ENCODE results near the gene EHD4. TPM values are rescaled to one million over a fixed set of nuclear protein-coding genes. Genes with fewer than 3 reads are reported as not detected.

EHD4 gene
- total RNA-seq, 1 donor from 2014 or later, result 42.6 TPM

DNA sequence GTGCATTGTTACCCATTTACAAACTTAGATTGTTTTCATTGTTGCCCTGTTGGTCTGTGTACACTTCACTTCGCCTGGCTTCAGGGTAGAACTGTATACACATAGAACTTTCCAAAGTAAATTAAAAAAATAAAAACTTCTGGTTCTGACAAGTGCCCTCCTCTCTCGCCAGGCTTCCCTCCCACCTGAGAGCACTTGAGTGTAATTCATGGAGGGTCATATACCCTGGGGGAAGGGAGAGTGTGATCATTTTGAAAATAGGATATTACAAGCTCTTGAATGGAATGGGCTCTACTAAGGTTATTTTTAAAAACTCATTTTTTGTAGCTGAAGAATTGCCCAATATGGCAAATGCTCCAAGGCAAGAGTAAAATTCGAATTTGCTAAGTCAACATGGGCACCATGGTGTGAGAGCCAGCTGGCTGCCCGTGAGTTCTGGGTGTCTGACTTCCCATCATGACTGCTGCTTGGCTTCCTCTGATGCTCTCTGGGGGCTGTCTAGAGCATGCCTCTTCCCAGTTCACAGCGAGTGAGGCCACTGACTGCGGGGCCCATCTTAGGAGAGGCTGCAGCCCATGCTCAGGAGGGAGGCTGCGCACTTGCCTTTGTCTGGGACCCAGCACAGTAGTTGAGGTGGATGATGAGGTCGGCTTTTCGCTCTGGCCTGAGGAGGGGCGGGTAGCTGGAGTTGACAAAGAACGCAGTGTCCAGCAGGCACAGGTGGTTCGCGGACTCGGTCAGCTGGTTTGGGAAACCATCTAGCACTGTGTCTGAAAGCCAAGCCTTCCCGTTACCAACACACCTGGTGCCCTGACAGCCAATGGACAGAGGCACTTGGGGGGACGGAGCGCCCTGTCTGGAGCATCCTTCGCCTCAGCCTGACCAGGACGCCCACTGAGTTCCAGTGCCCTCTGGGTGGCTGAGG is 13.1 kb upstream of the EHD4 start:
- Mint-ChIP-seq H3K4me1 (no peaks in the 10 kb centered on the region), H3K27ac (no peak overlapping the region), H3K36me3 (ENCODE audit: low read depth) (no peaks in the 10 kb centered on the region), H3K4me3 (no peak overlapping the region), H3K9me3 (no peaks in the 10 kb centered on the region), H3K27me3 (peaks cover 10% of the 10 kb centered on the region)
- DNase-seq (no peak), ATAC-seq (ENCODE audit: low read depth) (no peak)
- intact Hi-C loops (cut with micrococcal nuclease), result loop anchor here (5.0 kb wide), 1 partner anchor 213 kb away; the partner anchor contains the start of gene MAPKBP1
- ChIA-PET CTCF (interaction anchor here (1.6 to 2.0 kb wide), 2 partner anchors 75 to 99 kb away, joined by 4 read pairs; no protein-coding TSS in a partner anchor), POLR2A (no interaction called here)
- TF ChIP-seq, protein P1, sequence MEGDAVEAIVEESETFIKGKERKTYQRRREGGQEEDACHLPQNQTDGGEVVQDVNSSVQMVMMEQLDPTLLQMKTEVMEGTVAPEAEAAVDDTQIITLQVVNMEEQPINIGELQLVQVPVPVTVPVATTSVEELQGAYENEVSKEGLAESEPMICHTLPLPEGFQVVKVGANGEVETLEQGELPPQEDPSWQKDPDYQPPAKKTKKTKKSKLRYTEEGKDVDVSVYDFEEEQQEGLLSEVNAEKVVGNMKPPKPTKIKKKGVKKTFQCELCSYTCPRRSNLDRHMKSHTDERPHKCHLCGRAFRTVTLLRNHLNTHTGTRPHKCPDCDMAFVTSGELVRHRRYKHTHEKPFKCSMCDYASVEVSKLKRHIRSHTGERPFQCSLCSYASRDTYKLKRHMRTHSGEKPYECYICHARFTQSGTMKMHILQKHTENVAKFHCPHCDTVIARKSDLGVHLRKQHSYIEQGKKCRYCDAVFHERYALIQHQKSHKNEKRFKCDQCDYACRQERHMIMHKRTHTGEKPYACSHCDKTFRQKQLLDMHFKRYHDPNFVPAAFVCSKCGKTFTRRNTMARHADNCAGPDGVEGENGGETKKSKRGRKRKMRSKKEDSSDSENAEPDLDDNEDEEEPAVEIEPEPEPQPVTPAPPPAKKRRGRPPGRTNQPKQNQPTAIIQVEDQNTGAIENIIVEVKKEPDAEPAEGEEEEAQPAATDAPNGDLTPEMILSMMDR (IDR thresholded peaks at IDR 0.05), result no peak

DNA sequence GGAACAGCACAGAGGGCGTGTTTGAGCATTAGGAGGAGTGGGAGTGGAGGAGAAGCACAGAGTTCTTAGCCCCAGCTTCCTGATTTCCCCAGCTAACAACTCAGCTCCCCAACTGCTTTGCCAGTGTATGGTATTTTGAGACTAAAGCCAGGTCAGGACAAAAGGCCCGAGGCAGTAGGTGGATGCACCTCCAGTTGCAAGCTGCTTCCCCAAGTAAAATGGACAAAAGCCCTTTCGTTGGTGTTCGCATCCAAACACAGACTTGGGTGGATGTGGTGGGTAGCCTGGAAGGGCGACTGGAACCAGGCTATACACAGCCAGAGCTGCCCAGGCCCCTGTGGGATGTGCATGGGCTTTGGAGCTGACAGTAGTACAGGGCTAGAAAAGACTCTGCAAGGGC is 12.3 kb upstream of the EHD4 start:
- Mint-ChIP-seq H3K27ac (no peak overlapping the region), H3K4me3 (no peak overlapping the region), H3K27me3 (peaks cover 8% of the 10 kb centered on the region), H3K4me1 (no peaks in the 10 kb centered on the region), H3K36me3 (ENCODE audit: low read depth) (no peaks in the 10 kb centered on the region), H3K9me3 (no peaks in the 10 kb centered on the region)
- ATAC-seq (ENCODE audit: low read depth) (no peak), DNase-seq (no peak)
- ChIA-PET POLR2A (no interaction called here), CTCF (interaction anchor here (1.6 kb wide), 1 partner anchor 76 kb away, joined by 4 read pairs; no protein-coding TSS in a partner anchor)
- TF ChIP-seq, protein P1 (IDR thresholded peaks at IDR 0.05), result no peak
- intact Hi-C loops (cut with micrococcal nuclease), result loop anchor here (5.0 kb wide), 1 partner anchor 212 kb away; the partner anchor contains the start of gene MAPKBP1

DNA sequence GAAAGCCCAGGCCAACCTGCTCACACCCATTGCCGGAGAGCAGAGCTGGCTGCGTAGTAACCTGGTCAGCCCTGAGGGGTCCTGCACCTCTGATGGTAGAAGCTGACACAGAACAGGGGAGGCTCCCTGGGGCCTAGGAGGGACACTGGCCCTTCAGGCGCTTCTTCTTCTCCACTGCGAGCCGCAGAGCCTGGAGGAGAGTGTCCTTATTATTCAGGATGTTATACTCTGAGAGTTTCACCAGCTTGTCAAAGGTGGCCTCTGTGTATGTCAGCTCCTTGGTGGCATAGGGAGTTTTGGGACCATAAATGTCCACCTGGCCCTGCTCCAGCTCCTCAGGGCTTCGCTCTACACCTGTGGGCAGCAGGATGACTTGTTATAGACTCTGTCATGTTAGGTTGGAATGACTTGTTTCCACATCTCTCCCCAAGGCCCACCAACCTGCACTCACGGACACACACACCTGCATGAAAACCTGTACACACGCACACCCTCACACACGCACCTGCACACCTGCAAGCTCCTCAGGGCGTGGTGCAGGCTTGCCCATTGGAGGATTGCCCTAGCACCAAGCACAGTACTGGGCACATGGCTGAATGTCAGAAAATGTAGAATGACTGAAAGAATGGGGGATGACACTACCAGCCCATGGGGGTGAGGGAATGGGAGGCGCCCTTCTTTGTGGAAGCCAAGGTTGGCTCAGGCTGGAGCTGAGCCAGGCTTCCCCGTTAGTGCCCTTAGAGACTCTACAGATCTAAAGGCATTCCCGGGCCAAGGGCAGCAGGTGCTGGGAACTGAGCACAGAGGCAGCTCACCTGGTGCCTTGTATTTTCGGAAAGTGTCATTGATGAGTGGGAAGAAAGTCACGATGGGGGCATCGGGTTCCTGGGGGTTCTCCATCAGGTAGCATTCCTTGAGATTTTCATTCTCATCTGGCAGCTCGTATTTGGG is 11.5 kb upstream of the EHD4 start:
- POLR2A ChIA-PET, result no interaction called here
- no peak for DNase-seq
- CTCF ChIA-PET, result interaction anchor here (1.3 kb wide), 1 partner anchor 73 kb away, joined by 3 read pairs; no protein-coding TSS in a partner anchor

DNA sequence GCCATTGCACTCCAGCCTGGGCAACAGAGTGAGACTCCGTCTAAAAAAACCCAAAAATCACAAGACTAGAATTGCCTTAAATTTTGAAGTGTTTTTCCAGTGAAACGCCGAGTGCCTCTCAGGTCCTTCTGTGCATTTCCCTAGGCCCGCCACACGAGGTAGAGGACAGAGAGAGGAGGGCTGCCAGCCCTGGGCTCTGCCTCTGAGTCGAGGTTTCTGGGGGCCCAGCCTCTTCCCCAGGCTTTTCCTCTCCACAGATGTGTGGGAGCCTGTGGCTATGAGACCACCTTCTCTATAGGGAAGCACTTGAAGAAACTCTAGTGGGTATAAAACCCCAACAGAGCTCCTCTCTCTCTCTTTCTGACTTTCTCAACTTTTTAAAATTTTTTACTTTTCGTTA is 10.9 kb upstream of the EHD4 start:
- ChIA-PET POLR2A (no interaction called here), CTCF (interaction anchor here (1.3 kb wide), 1 partner anchor 74 kb away, joined by 3 read pairs; no protein-coding TSS in a partner anchor)
- H3K36me3 Mint-ChIP-seq (ENCODE audit: low read depth), result no peaks in the 10 kb centered on the region
- DNase-seq (no peak), ATAC-seq (ENCODE audit: low read depth) (no peak)
- H3K4me3 Mint-ChIP-seq, result no peak overlapping the region
- TF ChIP-seq, protein P1 (IDR thresholded peaks at IDR 0.05), result no peak
- H3K27me3 Mint-ChIP-seq, result peaks cover 5% of the 10 kb centered on the region
- H3K4me1 Mint-ChIP-seq, result no peaks in the 10 kb centered on the region
- H3K27ac Mint-ChIP-seq, result no peak overlapping the region
- intact Hi-C loops (cut with micrococcal nuclease), result no loop called here
- H3K9me3 Mint-ChIP-seq, result no peaks in the 10 kb centered on the region

More for the DNA sequence above, 11.5 kb upstream of the EHD4 start:
- TF ChIP-seq, protein P1 (IDR thresholded peaks at IDR 0.05), result no peak
- Mint-ChIP-seq H3K27ac (no peak overlapping the region), H3K36me3 (ENCODE audit: low read depth) (no peaks in the 10 kb centered on the region), H3K4me3 (no peak overlapping the region), H3K9me3 (no peaks in the 10 kb centered on the region), H3K27me3 (peaks cover 5% of the 10 kb centered on the region), H3K4me1 (no peaks in the 10 kb centered on the region)
- intact Hi-C loops (cut with micrococcal nuclease), result no loop called here
- ATAC-seq (ENCODE audit: low read depth), result no peak
